Osteocyte (in vitro differentiated cells): Measurements from ENCODE around the gene FGGY. TPM values are rescaled to one million over a fixed set of nuclear protein-coding genes. Genes with fewer than 3 reads are reported as not detected.

Experiments
- DNase-seq: peaks from one replicate; pipeline ENCODE4 v3.0.0; 2021; ENCODE audit warnings: mixed read lengths; ENCODE audit not compliant: unreplicated experiment; ENCODE audit errors: extremely low spot score
- H3K27ac Mint-ChIP-seq: one replicate; pipeline ENCODE4 v1.8.0; 2021; ENCODE audit warnings: mild to moderate bottlenecking, mixed read lengths; ENCODE audit not compliant: unreplicated experiment
- H3K27me3 Mint-ChIP-seq: one replicate; pipeline ENCODE4 v1.8.0; 2021; ENCODE audit warnings: mixed read lengths; ENCODE audit not compliant: unreplicated experiment
- H3K36me3 Mint-ChIP-seq: one replicate; pipeline ENCODE4 v1.8.0; 2021; ENCODE audit warnings: mixed read lengths; ENCODE audit not compliant: unreplicated experiment
- H3K4me1 Mint-ChIP-seq: one replicate; pipeline ENCODE4 v1.8.0; 2021; ENCODE audit warnings: mixed read lengths; ENCODE audit not compliant: unreplicated experiment
- H3K4me3 Mint-ChIP-seq: one replicate; pipeline ENCODE4 v1.8.0; 2021; ENCODE audit warnings: mild to moderate bottlenecking, moderate library complexity, mixed read lengths; ENCODE audit not compliant: unreplicated experiment
- H3K9me3 Mint-ChIP-seq: one replicate; pipeline ENCODE4 v1.8.0; 2021; ENCODE audit warnings: mixed read lengths; ENCODE audit not compliant: unreplicated experiment
- total RNA-seq: library from RNA; stranded (reverse); gene quantifications from 2 replicates; pipeline ENCODE4 v1.2.1, GENCODE V29; 2021
- TF ChIP-seq, protein P1 (sequence below): fragments of 200-600 bp; sonication (generic); IDR thresholded peaks from 2 replicates; pipeline ENCODE4 v1.5.0; 2021; ENCODE audit warnings: antibody characterized with exemption, mild to moderate bottlenecking, moderate library complexity

FGGY gene
- total RNA-seq, 1 donor from 2014 or later = 9.1 TPM

DNA sequence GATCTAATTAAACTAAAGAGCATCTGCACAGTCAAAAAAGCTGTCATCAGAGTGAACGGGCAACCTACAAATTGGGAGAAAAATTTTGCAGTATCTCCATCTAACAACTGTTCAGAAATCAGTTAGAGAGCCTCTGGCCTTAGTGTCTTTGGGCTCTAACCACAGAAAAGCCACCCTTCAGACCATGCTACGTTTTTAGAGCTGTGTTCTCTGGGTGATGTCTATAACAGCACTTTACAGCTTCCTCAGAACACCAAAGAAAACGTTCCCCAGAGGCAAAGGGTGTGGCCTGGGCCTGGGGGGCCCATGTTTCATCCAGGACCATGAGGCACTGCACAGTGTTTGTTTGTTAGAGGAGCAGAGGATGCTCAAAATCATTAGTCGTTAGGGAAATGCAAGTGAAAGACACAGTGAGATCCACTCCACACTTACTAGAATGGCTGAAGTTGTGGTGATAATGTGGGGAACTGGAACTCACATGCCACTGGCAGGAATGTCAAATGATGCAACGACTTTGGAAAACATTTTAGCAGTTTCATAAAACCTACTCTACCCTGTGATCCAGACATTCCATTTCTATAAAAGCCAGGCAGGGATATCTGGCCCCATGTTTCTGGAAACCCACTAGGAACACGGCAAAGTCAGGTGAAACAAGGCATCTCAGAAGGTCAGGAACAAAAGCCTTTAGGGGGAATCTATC lies 267.4 kb downstream of the FGGY start:
- Mint-ChIP-seq H3K27ac (no peak overlapping the region), H3K9me3 (peaks cover 2% of the 10 kb centered on the region), H3K4me1 (peaks cover 5% of the 10 kb centered on the region), H3K4me3 (no peak overlapping the region), H3K27me3 (no peaks in the 10 kb centered on the region), H3K36me3 (no peaks in the 10 kb centered on the region)
- DNase-seq = no peak
- TF ChIP-seq, protein P1, sequence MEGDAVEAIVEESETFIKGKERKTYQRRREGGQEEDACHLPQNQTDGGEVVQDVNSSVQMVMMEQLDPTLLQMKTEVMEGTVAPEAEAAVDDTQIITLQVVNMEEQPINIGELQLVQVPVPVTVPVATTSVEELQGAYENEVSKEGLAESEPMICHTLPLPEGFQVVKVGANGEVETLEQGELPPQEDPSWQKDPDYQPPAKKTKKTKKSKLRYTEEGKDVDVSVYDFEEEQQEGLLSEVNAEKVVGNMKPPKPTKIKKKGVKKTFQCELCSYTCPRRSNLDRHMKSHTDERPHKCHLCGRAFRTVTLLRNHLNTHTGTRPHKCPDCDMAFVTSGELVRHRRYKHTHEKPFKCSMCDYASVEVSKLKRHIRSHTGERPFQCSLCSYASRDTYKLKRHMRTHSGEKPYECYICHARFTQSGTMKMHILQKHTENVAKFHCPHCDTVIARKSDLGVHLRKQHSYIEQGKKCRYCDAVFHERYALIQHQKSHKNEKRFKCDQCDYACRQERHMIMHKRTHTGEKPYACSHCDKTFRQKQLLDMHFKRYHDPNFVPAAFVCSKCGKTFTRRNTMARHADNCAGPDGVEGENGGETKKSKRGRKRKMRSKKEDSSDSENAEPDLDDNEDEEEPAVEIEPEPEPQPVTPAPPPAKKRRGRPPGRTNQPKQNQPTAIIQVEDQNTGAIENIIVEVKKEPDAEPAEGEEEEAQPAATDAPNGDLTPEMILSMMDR = no peak

DNA sequence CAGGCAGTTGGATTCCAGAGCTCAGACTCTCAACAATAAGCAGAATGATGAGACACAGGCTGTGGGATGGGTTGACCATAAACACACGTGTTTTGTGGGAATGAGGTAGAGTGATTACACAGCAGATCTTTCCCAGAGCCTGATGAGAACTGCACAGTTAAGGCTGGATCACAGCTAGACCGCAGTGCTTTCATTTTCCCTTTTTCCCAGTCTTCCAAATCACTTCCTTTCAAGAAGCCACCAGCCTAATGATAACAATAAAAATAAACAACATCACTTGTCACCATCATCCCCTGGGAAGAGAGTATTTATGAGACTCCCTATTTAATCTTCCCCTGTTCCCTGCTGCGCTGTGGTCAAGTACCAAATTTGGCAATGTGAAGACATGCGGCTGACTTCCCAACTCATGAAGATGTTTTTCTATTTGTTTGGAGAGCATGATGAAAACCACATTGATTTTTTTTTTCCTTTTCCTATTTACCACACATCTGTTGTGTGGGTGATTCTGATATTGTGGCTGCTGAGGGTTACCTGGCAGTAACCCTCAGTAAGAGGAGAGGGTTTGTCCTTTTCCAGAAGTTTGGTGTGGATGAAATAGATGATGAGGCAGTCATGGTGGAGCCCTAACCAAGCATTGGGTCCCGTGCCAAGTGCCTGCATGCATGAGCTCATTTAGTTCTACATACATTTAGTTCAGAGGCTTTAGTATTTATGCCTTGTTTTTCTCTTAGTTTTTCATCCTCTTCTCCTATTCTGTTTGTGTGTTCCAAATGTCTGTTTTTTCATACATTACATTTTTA lies 268.9 kb downstream of the FGGY start:
- no peak overlapping the region for H3K4me3 Mint-ChIP-seq
- H3K36me3 Mint-ChIP-seq = no peaks in the 10 kb centered on the region
- peaks cover 8% of the 10 kb centered on the region for H3K4me1 Mint-ChIP-seq
- DNase-seq = no peak
- H3K27ac Mint-ChIP-seq = no peak overlapping the region
- H3K27me3 Mint-ChIP-seq = no peaks in the 10 kb centered on the region
- H3K9me3 Mint-ChIP-seq = no peaks in the 10 kb centered on the region
- TF ChIP-seq, protein P1 = no peak

DNA sequence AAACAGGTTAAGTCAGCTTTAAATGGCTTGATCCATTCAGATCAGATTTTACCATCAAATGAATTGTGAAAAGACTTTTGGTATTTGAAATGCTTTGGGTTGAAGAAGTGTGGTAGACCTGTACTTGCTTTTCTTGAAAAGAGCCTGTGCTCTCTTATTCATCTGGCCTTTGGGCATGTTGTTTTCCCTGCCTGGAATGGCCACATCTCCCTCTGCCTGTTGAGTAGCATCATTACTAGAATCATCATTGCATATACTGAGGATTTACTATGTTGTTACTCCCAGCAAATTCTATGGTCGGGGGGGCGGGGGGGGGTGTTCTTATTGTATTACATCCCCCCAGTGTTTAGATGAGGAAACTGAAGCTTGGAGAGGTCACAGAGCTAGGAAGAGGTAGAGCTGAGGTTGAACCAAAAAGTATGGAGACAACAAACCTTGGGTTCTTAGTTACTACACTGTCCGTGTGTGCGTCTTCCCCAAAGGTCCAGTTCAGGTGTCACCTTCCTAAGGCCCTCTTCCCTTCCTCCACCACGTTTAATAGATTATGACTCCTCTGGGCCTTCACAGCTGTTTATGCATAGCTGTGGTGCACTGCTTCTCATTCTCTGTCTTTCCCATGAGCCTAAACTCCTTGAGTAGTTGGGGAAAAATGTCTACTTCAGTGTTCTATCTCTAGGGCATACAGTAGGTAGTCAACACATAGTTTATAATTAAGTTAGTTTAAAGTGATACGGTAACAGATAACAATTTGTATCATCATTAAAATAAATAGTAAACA lies 271.5 kb downstream of the FGGY start:
- TF ChIP-seq, protein P1 = peak; percentile 42
- Mint-ChIP-seq H3K4me3 (no peak overlapping the region), H3K4me1 (peaks cover 7% of the 10 kb centered on the region), H3K36me3 (no peaks in the 10 kb centered on the region), H3K9me3 (no peaks in the 10 kb centered on the region), H3K27me3 (peaks cover 4% of the 10 kb centered on the region), H3K27ac (no peak overlapping the region)
- no peak for DNase-seq

DNA sequence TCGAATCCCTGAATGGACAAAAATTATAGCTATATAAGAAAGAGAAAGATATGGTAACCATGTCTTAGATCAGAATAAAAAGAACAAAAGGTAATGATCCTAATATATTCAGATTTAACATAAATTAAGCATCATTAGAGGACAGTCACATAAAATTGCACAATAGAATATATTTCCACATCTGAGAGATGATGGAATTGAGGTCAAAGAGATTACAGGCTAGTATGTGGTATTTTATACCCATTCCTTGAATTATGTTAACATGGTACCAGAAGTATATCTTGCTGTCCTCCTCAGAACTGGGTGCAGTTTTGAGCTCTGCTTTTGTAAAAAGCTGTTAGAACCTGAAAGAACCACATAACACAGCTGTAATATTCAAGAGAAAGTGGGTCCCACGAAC lies 272.3 kb downstream of the FGGY start:
- DNase-seq = no peak
- Mint-ChIP-seq H3K27ac (no peak overlapping the region), H3K4me1 (peaks cover 7% of the 10 kb centered on the region), H3K27me3 (peaks cover 4% of the 10 kb centered on the region), H3K4me3 (no peak overlapping the region), H3K36me3 (peaks cover 3% of the 10 kb centered on the region), H3K9me3 (peaks cover 5% of the 10 kb centered on the region)
- TF ChIP-seq, protein P1 = no peak
